HPDE6-E6E7 (cell line): ENCODE results near the gene CLCN4.

Experiments
- DNase-seq: peaks from one replicate; pipeline ENCODE4 v3.0.0; 2011; ENCODE audit warnings: missing footprints; ENCODE audit errors: extremely low spot score

CLCN4 gene

GRCh38 chrX:10156199-10157031 is at the start of gene CLCN4:
Gene CLCN4, plus strand, starts transcription at chrX:10156975. Its CDS starts 28,058 bp downstream, at chrX:10185033.
- peak; percentile 27 for DNase-seq

- no peak for DNase-seq
Measured at GRCh38 chrX:10107483-10107882, 49.3 kb upstream of the CLCN4 start.

- no peak for DNase-seq
Measured at GRCh38 chrX:10108288-10108687, 48.5 kb upstream of the CLCN4 start.

DNA sequence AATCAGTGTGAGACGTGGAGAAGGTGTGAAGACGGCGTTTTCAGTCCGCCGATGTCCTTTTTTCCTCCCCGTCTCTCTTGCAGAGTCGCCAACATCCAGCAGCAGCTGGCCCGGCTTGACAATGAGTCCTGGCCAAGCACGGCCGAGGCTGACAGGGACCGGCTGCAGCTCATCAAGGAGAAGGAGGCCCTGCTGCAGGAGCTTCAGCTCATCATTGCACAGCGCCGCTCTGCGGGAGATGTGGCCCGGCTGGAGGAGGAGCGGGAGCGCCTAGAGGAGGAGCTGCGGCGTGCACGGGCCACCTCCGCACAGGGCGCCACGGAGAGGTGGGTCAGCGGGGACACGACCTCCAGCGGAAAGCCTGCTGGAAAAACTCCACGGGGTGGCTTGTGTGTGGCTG is 47.1 kb upstream of the CLCN4 start:
- DNase-seq, result no peak

GRCh38 chrX:10110316-10110935 is 46.3 kb upstream of the CLCN4 start:
- DNase-seq, result no peak

DNA sequence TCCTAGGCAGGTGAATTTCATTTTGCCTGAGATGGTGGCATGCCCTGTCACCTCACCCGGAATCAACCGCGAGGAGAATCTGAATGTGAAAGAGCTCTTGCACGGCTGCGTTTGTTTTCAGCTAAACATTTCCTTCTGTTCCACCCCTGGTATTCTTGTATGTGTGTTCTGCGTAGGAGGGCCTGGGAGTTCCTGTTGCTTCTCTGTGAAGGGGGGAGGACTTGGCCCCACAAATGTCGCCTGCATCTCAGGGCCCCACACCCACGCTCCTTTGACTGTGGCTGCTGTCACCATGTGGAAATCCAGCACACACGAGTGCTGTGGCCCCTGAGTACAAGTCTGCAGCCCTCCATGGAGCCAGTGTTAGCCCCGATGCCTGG is 45.8 kb upstream of the CLCN4 start:
- DNase-seq, result no peak

- DNase-seq, result no peak
Measured at GRCh38 chrX:10111364-10112148, 45.2 kb upstream of the CLCN4 start.

GRCh38 chrX:10112510-10112909 is 44.3 kb upstream of the CLCN4 start:
- no peak for DNase-seq

DNA sequence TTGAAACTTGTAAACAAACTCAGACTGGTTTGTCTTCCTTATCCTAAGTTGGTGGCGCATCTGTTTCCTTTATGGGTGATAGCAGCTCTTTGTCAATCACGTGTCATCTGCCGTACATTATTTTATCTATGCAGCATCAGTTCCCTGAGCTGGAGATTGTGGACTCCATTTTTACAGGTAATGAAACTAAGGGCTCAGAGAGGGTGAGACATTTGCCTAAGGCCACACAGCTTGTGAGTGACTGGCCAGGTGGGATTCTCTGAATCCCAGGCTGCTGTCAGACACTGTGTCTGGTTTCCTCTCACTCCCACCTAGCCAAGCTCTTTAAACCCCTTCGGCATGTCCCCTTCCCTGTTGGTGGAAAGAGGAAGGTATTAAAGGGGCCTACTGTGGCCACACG is 41.7 kb upstream of the CLCN4 start:
- no peak for DNase-seq

DNA sequence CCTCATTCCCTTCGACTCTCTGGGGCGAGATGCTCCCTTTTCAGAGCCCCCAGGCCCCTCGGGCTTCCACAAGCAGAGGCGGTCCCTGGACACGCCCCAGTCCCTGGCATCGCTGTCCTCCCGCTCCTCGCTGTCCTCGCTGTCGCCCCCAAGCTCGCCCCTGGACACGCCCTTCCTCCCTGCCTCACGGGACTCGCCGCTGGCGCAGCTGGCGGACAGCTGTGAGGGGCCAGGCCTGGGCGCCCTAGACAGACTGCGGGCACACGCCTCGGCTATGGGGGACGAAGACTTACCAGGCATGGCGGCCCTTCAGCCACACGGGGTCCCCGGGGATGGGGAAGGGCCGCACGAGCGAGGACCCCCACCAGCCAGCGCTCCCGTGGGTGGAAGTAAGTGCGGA is 39.5 kb upstream of the CLCN4 start:
- no peak for DNase-seq

DNA sequence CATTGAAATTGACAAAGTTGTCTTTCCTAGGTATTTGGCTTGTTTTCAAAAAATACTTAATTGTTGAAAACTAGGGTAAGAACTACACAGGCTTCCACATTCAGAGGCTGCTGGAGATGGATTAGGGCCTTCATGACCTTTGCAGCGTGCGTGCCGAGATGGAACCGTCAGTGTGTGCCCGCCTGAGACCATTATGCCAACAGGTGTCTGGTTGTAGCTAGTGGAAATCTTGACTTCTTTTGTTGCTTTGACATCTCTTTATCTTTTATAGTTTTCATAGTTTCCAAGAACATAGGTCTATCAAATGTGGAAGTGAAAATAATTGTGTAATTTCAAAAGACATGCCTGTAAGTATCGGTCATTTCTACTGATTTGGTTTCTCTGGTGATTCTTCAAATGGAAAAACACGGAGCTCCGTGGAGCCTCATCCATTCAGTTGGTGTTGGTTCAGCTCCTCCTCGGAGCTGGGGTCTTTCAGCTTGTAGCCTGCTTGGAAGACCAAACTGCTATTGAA is 38.9 kb upstream of the CLCN4 start:
- DNase-seq, result no peak

DNA sequence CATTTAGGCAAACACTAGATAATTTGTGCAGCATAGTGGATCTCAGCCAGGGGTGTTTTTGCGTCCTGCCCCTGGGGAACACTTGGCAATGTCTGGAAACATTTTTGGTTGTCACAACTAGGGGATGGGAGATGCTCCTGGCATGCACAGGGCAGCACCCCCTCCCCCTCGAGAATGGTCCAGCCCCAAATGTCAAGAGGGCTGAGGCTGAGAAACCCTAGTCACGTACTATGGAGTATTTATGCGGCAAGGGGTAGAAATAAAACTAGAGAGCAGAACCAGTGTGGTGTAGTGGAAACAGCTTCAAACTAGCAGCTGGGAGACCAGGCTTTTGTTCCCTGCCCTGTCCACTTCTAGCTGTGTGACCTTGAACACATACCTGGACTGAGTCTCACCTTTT is 38.2 kb upstream of the CLCN4 start:
- no peak for DNase-seq

DNA sequence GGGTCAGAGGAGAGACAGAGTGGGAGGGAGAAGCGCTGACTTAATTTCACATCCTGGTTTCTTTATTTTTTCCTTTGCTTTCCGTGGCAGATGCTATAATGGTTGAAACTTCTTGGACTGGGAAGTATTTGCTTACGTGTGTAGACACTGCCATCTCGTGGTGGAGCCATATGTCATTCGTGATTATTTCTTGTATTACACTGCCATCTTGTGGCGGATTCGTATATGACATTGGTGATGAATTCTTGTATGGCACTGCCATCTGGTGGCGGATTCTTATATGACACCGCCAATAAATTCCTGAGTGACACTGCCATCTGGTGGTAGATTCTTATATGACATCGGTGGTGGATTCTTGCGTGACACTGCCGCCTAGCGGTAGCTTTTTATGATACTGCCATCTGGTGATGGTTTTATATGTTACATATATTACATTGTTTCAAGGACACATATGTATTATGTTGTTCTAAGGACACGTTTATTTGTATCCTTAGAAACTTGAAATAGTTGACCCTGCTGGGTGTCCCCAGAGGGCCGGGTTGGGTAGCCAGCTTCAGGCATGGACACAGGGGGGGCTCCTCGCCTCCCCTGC is 37.3 kb upstream of the CLCN4 start:
- DNase-seq, result peak; percentile 10

GRCh38 chrX:10120331-10120730 is 36.4 kb upstream of the CLCN4 start:
- no peak for DNase-seq

DNA sequence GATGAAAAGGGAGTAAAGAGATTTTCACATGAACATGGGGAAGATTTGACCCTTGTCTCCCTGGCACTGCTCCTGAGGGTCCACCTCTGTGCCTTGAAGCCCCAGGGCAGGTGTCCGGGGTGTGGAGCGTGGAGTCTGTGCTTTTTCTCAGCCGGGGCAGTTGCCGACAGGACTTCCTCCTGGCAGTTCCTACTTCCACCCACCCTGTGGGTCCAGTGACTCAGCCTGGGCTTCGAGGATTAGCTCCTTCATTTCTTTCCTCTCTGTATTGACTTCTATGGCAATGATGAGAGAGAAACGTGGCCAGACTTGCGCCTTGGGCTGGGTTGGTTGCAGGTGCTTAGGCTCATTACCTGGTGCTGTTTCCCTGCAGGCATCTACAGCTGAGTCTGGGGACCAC is 35.9 kb upstream of the CLCN4 start:
- no peak for DNase-seq

- no peak for DNase-seq
Measured at GRCh38 chrX:10121787-10122186, 35.0 kb upstream of the CLCN4 start.

GRCh38 chrX:10124506-10125247 is 32.1 kb upstream of the CLCN4 start:
- DNase-seq, result no peak

- no peak for DNase-seq
Measured at GRCh38 chrX:10125248-10125615, 31.5 kb upstream of the CLCN4 start.

- no peak for DNase-seq
Measured at GRCh38 chrX:10126044-10126443, 30.7 kb upstream of the CLCN4 start.

- no peak for DNase-seq
Measured at GRCh38 chrX:10126834-10127233, 29.9 kb upstream of the CLCN4 start.

GRCh38 chrX:10128386-10128785 is 28.4 kb upstream of the CLCN4 start:
- DNase-seq, result no peak
